ENCODE data around the gene PACS2.

The PACS2 gene

GRCh38 chr14:105365681-105366080, 51.1 kb downstream of the PACS2 start:
- Histone ChIP-seq H3K4ac (ENCODE audit: low read depth, low read length) (no peak overlapping the region), H3K79me2 (ENCODE audit: control insufficient read depth, insufficient read depth, low read length) (no peaks in the 10 kb centered on the region), H2BK120ac (ENCODE audit: low read depth, low read length) (no peak overlapping the region), H2BK15ac (replicated peaks; ENCODE audit: low read depth) (no peak overlapping the region), H3K9ac (ENCODE audit: low read length) (no peak overlapping the region), H3K4me2 (ENCODE audit: low read length) (no peak overlapping the region), H4K8ac (ENCODE audit: low read depth, low read length) (no peak overlapping the region), H4K5ac (ENCODE audit: low read length) (no peak overlapping the region), H3K18ac (ENCODE audit: low read length) (no peak overlapping the region), H3K4me1 (ENCODE audit: control insufficient read depth, low read depth, low read length) (no peaks in the 10 kb centered on the region), H3K23ac (ENCODE audit: low read length) (no peak overlapping the region), H3K36me3 (ENCODE audit: control insufficient read depth, insufficient read depth, low read length) (no peaks in the 10 kb centered on the region), H3K4me3 (ENCODE audit: low read length) (no peak overlapping the region), H2BK5ac (ENCODE audit: low read length) (no peak overlapping the region), H3K56ac (ENCODE audit: low read length) (no peak overlapping the region), H2AK5ac (ENCODE audit: low read length) (no peak overlapping the region), H3K27me3 (ENCODE audit: insufficient read depth, low read length, poor library complexity) (no peaks in the 10 kb centered on the region), H3K27ac (ENCODE audit: low read depth, low read length) (no peak overlapping the region), H3K79me1 (ENCODE audit: low read length) (no peaks in the 10 kb centered on the region)
- DNase-seq: no peak
- no CpG with 5 or more reads among the region's 12 CpGs for WGBS (ENCODE audit: extremely low coverage, insufficient coverage, low lambda C conversion rate)

GRCh38 chr14:105366386-105367074, 52.0 kb downstream of the PACS2 start:
- H3K18ac ChIP-seq (ENCODE audit: low read length): no peak overlapping the region
- H3K4me1 ChIP-seq (ENCODE audit: control insufficient read depth, low read depth, low read length): no peaks in the 10 kb centered on the region
- no peak overlapping the region for H3K4me2 ChIP-seq (ENCODE audit: low read length)
- no peak for DNase-seq
- H4K8ac ChIP-seq (ENCODE audit: low read depth, low read length): no peak overlapping the region
- H3K27me3 ChIP-seq (ENCODE audit: insufficient read depth, low read length, poor library complexity): no peaks in the 10 kb centered on the region
- no peak overlapping the region for H3K23ac ChIP-seq (ENCODE audit: low read length)
- no peak overlapping the region for H2BK15ac ChIP-seq (replicated peaks; ENCODE audit: low read depth)
- WGBS (ENCODE audit: extremely low coverage, insufficient coverage, low lambda C conversion rate): no CpG with 5 or more reads among the region's 23 CpGs
- no peak overlapping the region for H2BK120ac ChIP-seq (ENCODE audit: low read depth, low read length)
- no peak overlapping the region for H3K9ac ChIP-seq (ENCODE audit: low read length)
- no peaks in the 10 kb centered on the region for H3K79me2 ChIP-seq (ENCODE audit: control insufficient read depth, insufficient read depth, low read length)
- no peak overlapping the region for H4K5ac ChIP-seq (ENCODE audit: low read length)
- no peak overlapping the region for H3K27ac ChIP-seq (ENCODE audit: low read depth, low read length)
- H3K4ac ChIP-seq (ENCODE audit: low read depth, low read length): no peak overlapping the region
- no peaks in the 10 kb centered on the region for H3K79me1 ChIP-seq (ENCODE audit: low read length)
- H3K56ac ChIP-seq (ENCODE audit: low read length): no peak overlapping the region
- no peak overlapping the region for H3K4me3 ChIP-seq (ENCODE audit: low read length)
- no peak overlapping the region for H2AK5ac ChIP-seq (ENCODE audit: low read length)
- H3K36me3 ChIP-seq (ENCODE audit: control insufficient read depth, insufficient read depth, low read length): no peaks in the 10 kb centered on the region
- no peak overlapping the region for H2BK5ac ChIP-seq (ENCODE audit: low read length)

- Histone ChIP-seq H2AK5ac (ENCODE audit: low read length) (no peak overlapping the region), H3K9ac (ENCODE audit: low read length) (no peak overlapping the region), H2BK5ac (ENCODE audit: low read length) (no peak overlapping the region), H3K27me3 (ENCODE audit: insufficient read depth, low read length, poor library complexity) (no peaks in the 10 kb centered on the region), H4K8ac (ENCODE audit: low read depth, low read length) (no peak overlapping the region), H3K56ac (ENCODE audit: low read length) (no peak overlapping the region), H3K23ac (ENCODE audit: low read length) (no peak overlapping the region), H2BK15ac (replicated peaks; ENCODE audit: low read depth) (no peak overlapping the region), H3K36me3 (ENCODE audit: control insufficient read depth, insufficient read depth, low read length) (no peaks in the 10 kb centered on the region), H3K4ac (ENCODE audit: low read depth, low read length) (no peak overlapping the region), H4K5ac (ENCODE audit: low read length) (no peak overlapping the region), H3K4me2 (ENCODE audit: low read length) (no peak overlapping the region), H3K18ac (ENCODE audit: low read length) (no peak overlapping the region), H3K27ac (ENCODE audit: low read depth, low read length) (no peak overlapping the region), H3K4me1 (ENCODE audit: control insufficient read depth, low read depth, low read length) (no peaks in the 10 kb centered on the region), H2BK120ac (ENCODE audit: low read depth, low read length) (no peak overlapping the region), H3K79me2 (ENCODE audit: control insufficient read depth, insufficient read depth, low read length) (no peaks in the 10 kb centered on the region), H3K79me1 (ENCODE audit: low read length) (no peaks in the 10 kb centered on the region), H3K4me3 (ENCODE audit: low read length) (no peak overlapping the region)
- no CpG with 5 or more reads among the region's 34 CpGs for WGBS (ENCODE audit: extremely low coverage, insufficient coverage, low lambda C conversion rate)
- DNase-seq: no peak
Observed at GRCh38 chr14:105367116-105368031, 52.8 kb downstream of the PACS2 start.

GRCh38 chr14:105368032-105368417, 53.5 kb downstream of the PACS2 start:
- Histone ChIP-seq H3K79me1 (ENCODE audit: low read length) (no peaks in the 10 kb centered on the region), H4K5ac (ENCODE audit: low read length) (no peak overlapping the region), H2AK5ac (ENCODE audit: low read length) (no peak overlapping the region), H3K27me3 (ENCODE audit: insufficient read depth, low read length, poor library complexity) (no peaks in the 10 kb centered on the region), H3K4ac (ENCODE audit: low read depth, low read length) (no peak overlapping the region), H3K18ac (ENCODE audit: low read length) (no peak overlapping the region), H4K8ac (ENCODE audit: low read depth, low read length) (no peak overlapping the region), H3K23ac (ENCODE audit: low read length) (no peak overlapping the region), H3K36me3 (ENCODE audit: control insufficient read depth, insufficient read depth, low read length) (no peaks in the 10 kb centered on the region), H3K27ac (ENCODE audit: low read depth, low read length) (no peak overlapping the region), H3K4me2 (ENCODE audit: low read length) (no peak overlapping the region), H3K9ac (ENCODE audit: low read length) (no peak overlapping the region), H3K79me2 (ENCODE audit: control insufficient read depth, insufficient read depth, low read length) (no peaks in the 10 kb centered on the region), H3K56ac (ENCODE audit: low read length) (no peak overlapping the region), H2BK15ac (replicated peaks; ENCODE audit: low read depth) (no peak overlapping the region), H2BK120ac (ENCODE audit: low read depth, low read length) (no peak overlapping the region), H3K4me3 (ENCODE audit: low read length) (no peak overlapping the region), H2BK5ac (ENCODE audit: low read length) (no peak overlapping the region), H3K4me1 (ENCODE audit: control insufficient read depth, low read depth, low read length) (no peaks in the 10 kb centered on the region)
- DNase-seq: no peak
- WGBS (ENCODE audit: extremely low coverage, insufficient coverage, low lambda C conversion rate): no CpG with 5 or more reads among the region's 20 CpGs

- Histone ChIP-seq H3K79me2 (ENCODE audit: control insufficient read depth, insufficient read depth, low read length) (no peaks in the 10 kb centered on the region), H3K9ac (ENCODE audit: low read length) (no peak overlapping the region), H3K27me3 (ENCODE audit: insufficient read depth, low read length, poor library complexity) (no peaks in the 10 kb centered on the region), H2BK5ac (ENCODE audit: low read length) (no peak overlapping the region), H3K4me1 (ENCODE audit: control insufficient read depth, low read depth, low read length) (no peaks in the 10 kb centered on the region), H3K79me1 (ENCODE audit: low read length) (no peaks in the 10 kb centered on the region), H2AK5ac (ENCODE audit: low read length) (no peak overlapping the region), H3K18ac (ENCODE audit: low read length) (no peak overlapping the region), H4K5ac (ENCODE audit: low read length) (no peak overlapping the region), H3K36me3 (ENCODE audit: control insufficient read depth, insufficient read depth, low read length) (no peaks in the 10 kb centered on the region), H3K4me3 (ENCODE audit: low read length) (no peak overlapping the region), H3K4ac (ENCODE audit: low read depth, low read length) (no peak overlapping the region), H2BK120ac (ENCODE audit: low read depth, low read length) (no peak overlapping the region), H3K56ac (ENCODE audit: low read length) (no peak overlapping the region), H3K4me2 (ENCODE audit: low read length) (no peak overlapping the region), H3K23ac (ENCODE audit: low read length) (no peak overlapping the region), H3K27ac (ENCODE audit: low read depth, low read length) (no peak overlapping the region), H4K8ac (ENCODE audit: low read depth, low read length) (no peak overlapping the region), H2BK15ac (replicated peaks; ENCODE audit: low read depth) (no peak overlapping the region)
- WGBS (ENCODE audit: extremely low coverage, insufficient coverage, low lambda C conversion rate): no CpG with 5 or more reads among the region's 20 CpGs
- no peak for DNase-seq
Observed at GRCh38 chr14:105368426-105368825, 53.9 kb downstream of the PACS2 start.
